Esophagus squamous epithelium (tissue), 5 donors: Measurements from ENCODE around the gene NCKAP5. TPM values are rescaled to one million over a fixed set of nuclear protein-coding genes. Genes with fewer than 3 reads are reported as not detected.

Experiments used
- DNase-seq: peaks from one replicate; lab custom pipeline; 2025; lab: John Stamatoyannopoulos, UW
- H3K27ac ChIP-seq, 4 donors: fragments of 200-600 bp; sonication (generic); one replicate each; pipeline ENCODE4 v1.5.1; 2016 to 2019; ENCODE audit warnings: mild to moderate bottlenecking in 1 of 4
- H3K27me3 ChIP-seq, 4 donors: fragments of 200-600 bp; sonication (generic); 1 replicate in 3 of 4; 2 replicates in 1 of 4; pipeline versions ENCODE4 v1.5.1 to v1.6.0; 2017 to 2021; ENCODE audit warnings: antibody characterized with exemption in 1 of 4
- H3K36me3 ChIP-seq, 3 donors: fragments of 200-600 bp; sonication (generic); one replicate each; pipeline ENCODE4 v1.5.1; 2016 to 2019
- H3K4me1 ChIP-seq, 3 donors: fragments of 200-600 bp; sonication (generic); one replicate each; pipeline ENCODE4 v1.5.1; 2017 to 2019
- H3K4me3 ChIP-seq, 4 donors: fragments of 200-600 bp; sonication (generic); 1 replicate in 3 of 4; 2 replicates in 1 of 4; pipeline ENCODE4 v1.5.1; 2016 to 2019; ENCODE audit warnings: mild to moderate bottlenecking in 2 of 4, moderate library complexity in 1 of 4
- H3K9me3 ChIP-seq, 3 donors: fragments of 200-600 bp; sonication (generic); one replicate each; pipeline ENCODE4 v1.5.1; 2016 to 2019
- CTCF ChIP-seq, 6 experiments: fragments of 450-650 bp in 4 of 6; fragments of 200-600 bp in 2 of 6; sonication (generic) in 2 of 6; IDR thresholded peaks; one replicate each; pipeline ENCODE4 v1.5.1; 2016 to 2019; ENCODE audit warnings: antibody characterized with exemption in 6 of 6, mild to moderate bottlenecking in 4 of 6, moderate library complexity in 4 of 6
- POLR2A ChIP-seq, 4 donors: fragments of 450-650 bp; IDR thresholded peaks; one replicate each; pipeline ENCODE4 v1.6.1; 2017; ENCODE audit warnings: antibody characterized with exemption in 4 of 4, mild to moderate bottlenecking in 4 of 4, moderate library complexity in 3 of 4
- WGBS, 2 donors: methylation state at CpG; one replicate each; pipeline ENCODE4 v1.1.5; 2018; 5-methylcytosine and 5-hydroxymethylcytosine counted together
- intact Hi-C: fragments of 100-400 bp; cut with DNase I; formaldehyde crosslinking; loops from one replicate; pipeline ENCODE4 v1.15.0; 2022
- total RNA-seq, 4 donors: library from RNA; depleted of rRNA; stranded (reverse); fragments of >200 nt; gene quantifications; one replicate each; pipeline ENCODE4 v1.1.0, GENCODE V29; 2016
- donor health status: DM: yes; HTN: yes; CAD: no.

The NCKAP5 gene
- total RNA-seq, 4 donors from 2014 or later: 4.5 to 6.9 (median 5.3) TPM

GRCh38 chr2:132936261-132936660 is 632.0 kb downstream of the NCKAP5 start:
- TF ChIP-seq POLR2A (IDR thresholded peaks at IDR 0.05) (no peak), CTCF (IDR thresholded peaks at IDR 0.05) (no peak)
- H3K9me3 ChIP-seq: no peaks in the 10 kb centered on the region
- H3K4me1 ChIP-seq: no peaks in the 10 kb centered on the region
- 35 to 45% methylated on average over 1 of the region's 1 CpG for WGBS, 2 donors
- DNase-seq: no peak
- intact Hi-C loops: no loop called here
- H3K27me3 ChIP-seq: no peaks in the 10 kb centered on the region
- no peak overlapping the region for H3K27ac ChIP-seq
- H3K36me3 ChIP-seq: no peaks in the 10 kb centered on the region
- H3K4me3 ChIP-seq: no peak overlapping the region

GRCh38 chr2:132929786-132930185 is 638.5 kb downstream of the NCKAP5 start:
- H3K27ac ChIP-seq: no peak overlapping the region
- 18 to 58% methylated on average over 6 of the region's 6 CpGs for WGBS, 2 donors
- no peaks in the 10 kb centered on the region for H3K9me3 ChIP-seq
- H3K36me3 ChIP-seq: no peaks in the 10 kb centered on the region
- TF ChIP-seq CTCF (IDR thresholded peaks at IDR 0.05) (no peak), POLR2A (IDR thresholded peaks at IDR 0.05) (no peak)
- DNase-seq: no peak
- no peak overlapping the region for H3K4me3 ChIP-seq
- no peaks in the 10 kb centered on the region for H3K27me3 ChIP-seq
- H3K4me1 ChIP-seq: peaks cover 0 to 7% (median 0%) of the 10 kb centered on the region in 3 donors
- intact Hi-C loops: no loop called here

GRCh38 chr2:132923787-132924186 is 644.5 kb downstream of the NCKAP5 start:
- Histone ChIP-seq H3K36me3 (no peaks in the 10 kb centered on the region), H3K27me3 (no peaks in the 10 kb centered on the region), H3K4me3 (no peak overlapping the region), H3K4me1 (no peaks in the 10 kb centered on the region), H3K9me3 (no peaks in the 10 kb centered on the region), H3K27ac (no peak overlapping the region)
- intact Hi-C loops: no loop called here
- TF ChIP-seq CTCF (IDR thresholded peaks at IDR 0.05): no peak
- no peak for TF ChIP-seq POLR2A (IDR thresholded peaks at IDR 0.05)
- 43 to 52% methylated on average over 3 of the region's 3 CpGs for WGBS, 2 donors
- DNase-seq: no peak

GRCh38 chr2:132915812-132916549 is 652.3 kb downstream of the NCKAP5 start:
- Histone ChIP-seq H3K36me3 (no peaks in the 10 kb centered on the region), H3K27me3 (no peaks in the 10 kb centered on the region), H3K4me1 (no peaks in the 10 kb centered on the region), H3K4me3 (no peak overlapping the region), H3K27ac (no peak overlapping the region), H3K9me3 (no peaks in the 10 kb centered on the region)
- no peak for TF ChIP-seq CTCF (IDR thresholded peaks at IDR 0.05)
- TF ChIP-seq POLR2A (IDR thresholded peaks at IDR 0.05): no peak
- WGBS, 2 donors: 72 to 75% methylated on average over 6 of the region's 6 CpGs
- DNase-seq: no peak
- intact Hi-C loops: no loop called here

GRCh38 chr2:132911726-132912724 is 656.2 kb downstream of the NCKAP5 start:
- H3K27me3 ChIP-seq: no peaks in the 10 kb centered on the region
- no peak overlapping the region for H3K27ac ChIP-seq
- no peaks in the 10 kb centered on the region for H3K4me1 ChIP-seq
- no peak for DNase-seq
- no peaks in the 10 kb centered on the region for H3K9me3 ChIP-seq
- intact Hi-C loops: no loop called here
- H3K36me3 ChIP-seq: no peaks in the 10 kb centered on the region
- H3K4me3 ChIP-seq: no peak overlapping the region
- TF ChIP-seq POLR2A (IDR thresholded peaks at IDR 0.05) (no peak), CTCF (IDR thresholded peaks at IDR 0.05) (no peak)
- 62 to 66% methylated on average over 8 of the region's 8 CpGs for WGBS, 2 donors
